SK-N-SH treated with all-trans-retinoic acid at 6 μM for 48 hours (cell line): ENCODE results near the gene TAF15.

Source experiments
- ATAC-seq: fragments of 200-7000 bp; cut with Tn5 transposase; 3 replicates; pipeline ENCODE4 v1.9.1; 2020; ENCODE audit warnings: mild to moderate bottlenecking, moderate library complexity
- ARNTL ChIP-seq: fragments of 450-650 bp; formaldehyde crosslinking; IDR thresholded peaks from 2 replicates; pipeline ENCODE4 v1.5.0; 2020; ENCODE audit warnings: low read depth, mild to moderate bottlenecking, moderate library complexity, borderline replicate concordance
- CREB5 ChIP-seq: fragments of 250-450 bp; sonication (Bioruptor Pico); IDR thresholded peaks from 2 replicates; pipeline ENCODE4 v1.5.1; 2020; ENCODE audit warnings: low read depth, mild to moderate bottlenecking, moderate library complexity
- CSDC2 ChIP-seq: fragments of 250-450 bp; sonication (Bioruptor Pico); IDR thresholded peaks from 2 replicates; pipeline ENCODE4 v1.5.0; 2020; ENCODE audit warnings: mild to moderate bottlenecking, moderate library complexity
- CSRNP3 ChIP-seq: fragments of 250-450 bp; sonication (Bioruptor Pico); IDR thresholded peaks from 2 replicates; pipeline ENCODE4 v1.5.1; 2021; ENCODE audit warnings: mild to moderate bottlenecking, moderate library complexity
- ESRRG ChIP-seq: fragments of 250-450 bp; sonication (Bioruptor Pico); IDR thresholded peaks from 2 replicates; pipeline ENCODE4 v1.6.1; 2021; ENCODE audit warnings: mild to moderate bottlenecking
- GLIS3 ChIP-seq: fragments of 250-450 bp; sonication (Bioruptor Pico); IDR thresholded peaks from 2 replicates; pipeline ENCODE4 v1.5.0; 2020; ENCODE audit warnings: mild to moderate bottlenecking, moderate library complexity
- ISL1 ChIP-seq: fragments of 250-450 bp; sonication (Bioruptor Pico); IDR thresholded peaks from 2 replicates; pipeline ENCODE4 v2.1.2; 2022; ENCODE audit warnings: mild to moderate bottlenecking, moderate library complexity
- OSR1 ChIP-seq: fragments of 250-450 bp; sonication (Bioruptor Pico); IDR thresholded peaks from 2 replicates; pipeline ENCODE4 v1.8.0; 2022; ENCODE audit warnings: moderate library complexity, mild to moderate bottlenecking, inconsistent platforms
- PATZ1 ChIP-seq: fragments of 250-450 bp; sonication (Bioruptor Pico); IDR thresholded peaks from 2 replicates; pipeline ENCODE4 v1.8.0; 2020; ENCODE audit warnings: mild to moderate bottlenecking, moderate library complexity, borderline replicate concordance
- POU6F1 ChIP-seq: fragments of 250-450 bp; sonication (Bioruptor Pico); IDR thresholded peaks from 2 replicates; pipeline ENCODE4 v1.8.0; 2021; ENCODE audit warnings: low read depth, mild to moderate bottlenecking, moderate library complexity, borderline replicate concordance
- PPARA ChIP-seq: fragments of 250-450 bp; sonication (Bioruptor Pico); IDR thresholded peaks from 2 replicates; pipeline ENCODE4 v1.5.0; 2020; ENCODE audit warnings: mild to moderate bottlenecking, borderline replicate concordance
- SNAI2 ChIP-seq: fragments of 250-450 bp; sonication (Bioruptor Pico); IDR thresholded peaks from 2 replicates; pipeline ENCODE4 v1.5.0; 2020; ENCODE audit warnings: mild to moderate bottlenecking, moderate library complexity
- TCF4 ChIP-seq: fragments of 250-450 bp; sonication (Bioruptor Pico); IDR thresholded peaks from 2 replicates; pipeline ENCODE4 v1.8.0; 2021; ENCODE audit warnings: mild to moderate bottlenecking, moderate library complexity, borderline replicate concordance
- TOX ChIP-seq: fragments of 250-450 bp; sonication (Bioruptor Pico); IDR thresholded peaks from 2 replicates; pipeline ENCODE4 v1.8.0; 2021; ENCODE audit warnings: mild to moderate bottlenecking, moderate library complexity, borderline replicate concordance
- TSHZ2 ChIP-seq: fragments of 250-450 bp; sonication (Bioruptor Pico); IDR thresholded peaks from 2 replicates; pipeline ENCODE4 v1.5.0; 2020; ENCODE audit warnings: mild to moderate bottlenecking, moderate library complexity
- ZC3H10 ChIP-seq: fragments of 250-450 bp; sonication (Bioruptor Pico); IDR thresholded peaks from 2 replicates; pipeline ENCODE4 v1.5.1; 2021; ENCODE audit warnings: mild to moderate bottlenecking, moderate library complexity
- ZFP3 ChIP-seq: fragments of 250-450 bp; sonication (Bioruptor Pico); IDR thresholded peaks from 2 replicates; pipeline ENCODE4 v1.5.0; 2020; ENCODE audit warnings: mild to moderate bottlenecking, moderate library complexity
- ZFP30 ChIP-seq: fragments of 450-650 bp; formaldehyde crosslinking; IDR thresholded peaks from 2 replicates; pipeline ENCODE4 v1.5.0; 2022; ENCODE audit warnings: mild to moderate bottlenecking, moderate library complexity
- ZNF565 ChIP-seq: fragments of 450-650 bp; formaldehyde crosslinking; conservative IDR thresholded peaks from 2 replicates; pipeline ENCODE4 v1.5.0; 2020; ENCODE audit warnings: low read depth, mild to moderate bottlenecking, moderate library complexity
- ZNF70 ChIP-seq: fragments of 450-650 bp; formaldehyde crosslinking; IDR thresholded peaks from 2 replicates; pipeline ENCODE4 v1.5.0; 2020; ENCODE audit warnings: mild to moderate bottlenecking, moderate library complexity
- ZNF8 ChIP-seq: fragments of 450-650 bp; formaldehyde crosslinking; IDR thresholded peaks from 2 replicates; pipeline ENCODE4 v1.5.0; 2020; ENCODE audit warnings: mild to moderate bottlenecking, moderate library complexity

Gene TAF15

GRCh38 chr17:35892091-35893035, 83.1 kb downstream of the TAF15 start (continued):
- TF ChIP-seq CSRNP3 (CRISPR knock-in tag) (no peak), TCF4 (CRISPR knock-in tag) (no peak), ZNF8 (CRISPR knock-in tag) (no peak), ESRRG (CRISPR knock-in tag) (no peak), CSDC2 (CRISPR knock-in tag) (no peak)

- TF ChIP-seq OSR1 (CRISPR knock-in tag): no peak
- no peak for TF ChIP-seq SNAI2
- no peak for TF ChIP-seq ZNF565 (CRISPR knock-in tag)
- TF ChIP-seq CREB5 (CRISPR knock-in tag): no peak
- TF ChIP-seq CSDC2 (CRISPR knock-in tag): no peak
- TF ChIP-seq ZFP30 (CRISPR knock-in tag): no peak
- TF ChIP-seq POU6F1: no peak
- no peak for TF ChIP-seq TSHZ2
- TF ChIP-seq TCF4 (CRISPR knock-in tag): no peak
- TF ChIP-seq ISL1 (CRISPR knock-in tag): no peak
- TF ChIP-seq ARNTL (CRISPR knock-in tag): no peak
- TF ChIP-seq GLIS3 (CRISPR knock-in tag): no peak
- no peak for TF ChIP-seq ZC3H10 (CRISPR knock-in tag)
- no peak for TF ChIP-seq PATZ1 (CRISPR knock-in tag)
- TF ChIP-seq TOX (CRISPR knock-in tag): no peak
- TF ChIP-seq PPARA: no peak
- no peak for TF ChIP-seq ESRRG (CRISPR knock-in tag)
- no peak for TF ChIP-seq ZFP3
- no peak for ATAC-seq
Measured at GRCh38 chr17:35893751-35894150, 84.5 kb downstream of the TAF15 start.

- no peak for TF ChIP-seq ZNF70
- TF ChIP-seq ZFP30 (CRISPR knock-in tag): no peak
- no peak for TF ChIP-seq CSRNP3 (CRISPR knock-in tag)
- TF ChIP-seq TSHZ2: no peak
- no peak for TF ChIP-seq ARNTL (CRISPR knock-in tag)
- no peak for TF ChIP-seq CREB5 (CRISPR knock-in tag)
- TF ChIP-seq PPARA: no peak
Measured at GRCh38 chr17:35894206-35894605, 84.9 kb downstream of the TAF15 start.

More at GRCh38 chr17:35894206-35894605, 84.9 kb downstream of the TAF15 start:
- no peak for ATAC-seq
